ENCODE data around the gene ASTL.

- TF ChIP-seq CTCF (conservative IDR thresholded peaks at IDR 0.05 in 1 of 2, IDR thresholded peaks at IDR 0.05 in 1 of 2; ENCODE audit: extremely low read depth in 1 of 2, insufficient read depth in 1 of 2, low read depth in 1 of 2, low read length in 2 of 2) = no peak
- no peak for TF ChIP-seq EZH2 (IDR thresholded peaks at IDR 0.05; ENCODE audit: borderline replicate concordance, low read length)
Measured at GRCh38 chr2:96118698-96119388, 19.5 kb downstream of the ASTL start.

All from mammary epithelial cell (primary cell).